K562 (cell line): ENCODE results near the gene SKIL.

Experiments used
- CHD4 ChIP-seq: fragments of 200-600 bp; sonication (generic); IDR thresholded peaks from 3 replicates; pipeline ENCODE4 v1.6.1; 2012; ENCODE audit warnings: low read depth, mild to moderate bottlenecking, mixed read lengths, low read length, inconsistent platforms; ENCODE audit not compliant: insufficient read depth, insufficient replicate concordance, poor library complexity, severe bottlenecking
- CTCF ChIP-seq, 3 experiments: IDR thresholded peaks in 2 of 3; conservative IDR thresholded peaks in 1 of 3; 2 replicates each; pipeline ENCODE4 v1.5.1; 2011 to 2012; ENCODE audit warnings: low read length in 3 of 3, mild to moderate bottlenecking in 3 of 3, control low read depth in 2 of 3, improper control_type of control experiment in 1 of 3, inconsistent platforms in 1 of 3, low read depth in 1 of 3, mixed read lengths in 1 of 3, moderate library complexity in 1 of 3; ENCODE audit not compliant: insufficient read depth in 2 of 3
- EHMT2 ChIP-seq: fragments of 450-650 bp; IDR thresholded peaks from 2 replicates; pipeline ENCODE4 v1.6.1; 2018; ENCODE audit warnings: antibody characterized with exemption
- ELF4 ChIP-seq: fragments of 450-650 bp; formaldehyde crosslinking; IDR thresholded peaks from 2 replicates; pipeline ENCODE4 v1.4.0; 2022; ENCODE audit warnings: missing genetic modification characterization
- MAX ChIP-seq: sonication (generic); formaldehyde crosslinking; IDR thresholded peaks from 2 replicates; pipeline ENCODE4 v1.9.0; 2022; ENCODE audit warnings: mild to moderate bottlenecking, missing genetic modification reagents
- MTA1 ChIP-seq: fragments of 450-650 bp; IDR thresholded peaks from 2 replicates; pipeline ENCODE4 v1.6.1; 2017; ENCODE audit warnings: borderline replicate concordance
- POLR2AphosphoS2 ChIP-seq: IDR thresholded peaks from 2 replicates; pipeline ENCODE4 v1.6.1; 2012; ENCODE audit warnings: low read length, improper control_type of control experiment
- RCOR1 ChIP-seq, 2 experiments: IDR thresholded peaks; 2 replicates each; pipeline ENCODE4 v1.6.1; 2012; ENCODE audit warnings: low read depth in 2 of 2, low read length in 2 of 2, borderline replicate concordance in 1 of 2, improper control_type of control experiment in 1 of 2
- TAF1 ChIP-seq: IDR thresholded peaks from 2 replicates; pipeline ENCODE4 v1.6.1; 2011; ENCODE audit warnings: mild to moderate bottlenecking, low read length, moderate library complexity; ENCODE audit not compliant: insufficient read depth, control insufficient read depth, severe bottlenecking; ENCODE audit errors: extremely low read depth
- TBP ChIP-seq: optimal IDR thresholded peaks from 2 replicates; pipeline ENCODE3; 2011; ENCODE audit warnings: low read depth, low read length, improper control_type of control experiment
- ZBTB17 ChIP-seq: fragments of 450-650 bp; formaldehyde crosslinking; IDR thresholded peaks from 2 replicates; pipeline ENCODE4 v1.4.0; 2020; ENCODE audit warnings: mild to moderate bottlenecking
- ZNF740 ChIP-seq, 3 experiments: fragments of 200-800 bp in 1 of 3; sonication (Bioruptor generic) in 1 of 3; sonication (generic) in 1 of 3; formaldehyde crosslinking in 1 of 3; IDR thresholded peaks; 2 replicates each; pipeline versions ENCODE4 v1.6.1 to v1.8.0; 2016 to 2022; ENCODE audit warnings: mild to moderate bottlenecking in 2 of 3, missing compliant biosample characterization in 2 of 3, missing genetic modification characterization in 2 of 3, missing genetic modification reagents in 1 of 3

- TF ChIP-seq MTA1, result no peak
- no peak for TF ChIP-seq ZBTB17 (CRISPR knock-in tag)
- no peak for TF ChIP-seq POLR2AphosphoS2
- no peak for TF ChIP-seq EHMT2
- TF ChIP-seq TAF1, result no peak
- TF ChIP-seq ELF4 (CRISPR knock-in tag), result no peak
- TF ChIP-seq RCOR1 (IDR thresholded peaks at IDR 0.05; ENCODE audit: borderline replicate concordance in 1 of 2, low read depth in 2 of 2, low read length in 2 of 2), result no peak
- no peak for TF ChIP-seq TBP
- TF ChIP-seq ZNF740 (CRISPR knock-in tag; IDR thresholded peaks at IDR 0.05), result no peak
- TF ChIP-seq ZNF740 (tag; IDR thresholded peaks at IDR 0.05), result no peak
- TF ChIP-seq MAX (CRISPR knock-in tag), result no peak
- TF ChIP-seq CHD4, result no peak
- TF ChIP-seq CTCF (IDR thresholded peaks at IDR 0.05 in 2 of 3, conservative IDR thresholded peaks at IDR 0.05 in 1 of 3; ENCODE audit: insufficient read depth in 2 of 3, low read depth in 1 of 3, low read length in 3 of 3), result no peak
These were observed 36.0 kb upstream of the SKIL start for GRCh38 chr3:170321321-170322034.
